GM19467 (cell line): Measurements from ENCODE around the gene BABAM2.

Experiments used
- ATAC-seq: cut with Tn5 transposase; IDR thresholded peaks from one replicate; pipeline ENCODE4 v1.9.1; 2021; ENCODE audit warnings: mild to moderate bottlenecking, moderate library complexity; ENCODE audit not compliant: unreplicated experiment

BABAM2 gene

DNA sequence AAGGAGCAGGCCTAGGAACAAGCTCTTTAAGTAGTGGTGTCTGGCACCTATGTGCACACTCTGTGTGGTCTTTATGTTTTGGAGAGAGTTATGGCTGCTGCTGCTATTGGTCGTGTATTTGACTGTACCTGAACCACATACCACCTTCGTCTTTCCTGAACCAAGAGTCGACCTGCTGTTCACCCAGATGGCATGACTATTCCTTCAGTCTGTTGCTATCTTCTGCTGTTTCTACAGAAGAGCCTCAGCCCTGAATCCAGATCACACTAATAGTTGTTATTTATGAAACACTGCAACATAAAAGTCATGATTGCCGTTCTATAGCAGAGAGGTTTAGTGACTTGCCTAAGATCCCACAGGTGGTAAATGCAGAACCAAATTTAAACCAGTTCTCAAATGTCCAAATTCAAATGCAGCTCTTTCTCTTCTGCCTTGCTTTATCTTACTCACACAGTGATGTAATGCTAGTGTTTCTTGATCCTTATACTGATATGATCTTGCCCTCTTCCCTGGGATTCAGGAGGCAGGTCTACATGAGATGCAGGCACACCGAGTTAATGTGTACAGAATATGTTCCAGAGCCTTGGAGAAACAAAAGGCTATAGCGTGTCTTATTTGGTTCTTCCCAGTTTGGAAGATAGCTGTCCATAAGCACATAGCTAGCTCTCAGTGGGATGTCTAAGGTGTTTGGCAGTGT, 380.1 kb downstream of the BABAM2 start:
- ATAC-seq = no peak

DNA sequence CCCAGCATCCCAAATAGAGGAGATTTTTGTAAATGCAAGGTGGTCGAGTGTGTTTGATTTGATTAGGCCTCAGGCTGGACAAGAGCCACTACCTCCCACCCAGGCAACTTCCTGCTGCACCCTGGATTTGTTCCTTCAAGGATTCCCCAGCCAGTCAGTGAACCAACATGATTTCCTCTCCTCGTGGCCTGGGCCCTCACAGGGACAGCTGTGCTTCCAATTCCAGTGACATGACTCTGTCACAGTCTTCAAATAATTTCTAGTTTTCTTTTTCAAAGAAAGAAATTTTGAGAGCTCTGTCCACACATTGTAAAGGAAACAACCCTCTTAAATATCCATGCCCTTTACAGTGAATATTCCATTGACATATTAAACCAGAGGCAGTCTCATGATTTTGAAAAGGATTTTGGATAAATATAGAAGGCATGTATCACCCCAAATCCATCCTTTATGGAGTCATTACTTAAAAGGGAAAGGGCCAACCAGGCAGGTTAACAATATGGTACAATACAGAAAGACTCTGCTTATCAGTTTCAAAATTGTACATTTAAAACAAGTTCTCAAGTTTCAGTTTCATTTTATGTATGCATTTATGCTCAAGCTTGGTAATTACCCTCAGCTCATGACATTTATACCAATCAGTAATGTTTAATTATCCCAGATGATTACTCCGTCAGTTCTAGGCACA, 380.8 kb downstream of the BABAM2 start:
- no peak for ATAC-seq

DNA sequence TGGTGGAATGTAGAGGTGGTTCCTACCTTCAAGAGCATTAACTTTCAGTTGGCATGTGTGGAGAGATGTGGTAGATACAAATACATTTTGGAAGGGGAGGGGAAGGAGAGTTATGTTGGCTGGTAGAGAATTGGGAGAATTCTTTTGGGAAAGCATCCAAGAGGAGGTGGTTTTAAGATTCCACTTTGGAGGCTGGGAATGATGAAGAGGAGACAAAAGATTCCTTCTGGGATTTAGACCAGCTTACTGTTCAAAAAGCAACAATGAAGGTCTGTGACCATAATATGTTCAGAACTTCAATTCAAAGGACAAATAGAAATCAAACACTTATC, 381.4 kb downstream of the BABAM2 start:
- ATAC-seq = no peak

DNA sequence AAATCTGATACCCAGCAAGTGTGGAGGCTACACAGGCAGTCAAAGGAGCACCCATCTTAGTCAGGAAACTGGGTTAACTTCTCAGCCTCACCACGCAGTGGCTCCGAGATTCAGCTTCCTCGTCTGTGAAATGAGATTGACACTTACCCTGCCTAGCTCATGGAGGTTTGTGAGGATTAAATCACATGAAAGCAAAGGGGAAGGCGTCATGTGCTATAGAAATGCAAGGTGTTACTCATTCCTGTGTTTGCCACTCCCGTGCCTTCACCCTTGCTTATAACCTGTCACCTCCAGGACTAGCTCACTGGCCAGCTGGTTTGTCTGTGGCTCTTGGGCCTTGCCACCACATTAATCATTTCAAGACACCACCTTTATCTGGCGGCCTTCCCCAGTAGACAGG, 383.2 kb downstream of the BABAM2 start:
- no peak for ATAC-seq

DNA sequence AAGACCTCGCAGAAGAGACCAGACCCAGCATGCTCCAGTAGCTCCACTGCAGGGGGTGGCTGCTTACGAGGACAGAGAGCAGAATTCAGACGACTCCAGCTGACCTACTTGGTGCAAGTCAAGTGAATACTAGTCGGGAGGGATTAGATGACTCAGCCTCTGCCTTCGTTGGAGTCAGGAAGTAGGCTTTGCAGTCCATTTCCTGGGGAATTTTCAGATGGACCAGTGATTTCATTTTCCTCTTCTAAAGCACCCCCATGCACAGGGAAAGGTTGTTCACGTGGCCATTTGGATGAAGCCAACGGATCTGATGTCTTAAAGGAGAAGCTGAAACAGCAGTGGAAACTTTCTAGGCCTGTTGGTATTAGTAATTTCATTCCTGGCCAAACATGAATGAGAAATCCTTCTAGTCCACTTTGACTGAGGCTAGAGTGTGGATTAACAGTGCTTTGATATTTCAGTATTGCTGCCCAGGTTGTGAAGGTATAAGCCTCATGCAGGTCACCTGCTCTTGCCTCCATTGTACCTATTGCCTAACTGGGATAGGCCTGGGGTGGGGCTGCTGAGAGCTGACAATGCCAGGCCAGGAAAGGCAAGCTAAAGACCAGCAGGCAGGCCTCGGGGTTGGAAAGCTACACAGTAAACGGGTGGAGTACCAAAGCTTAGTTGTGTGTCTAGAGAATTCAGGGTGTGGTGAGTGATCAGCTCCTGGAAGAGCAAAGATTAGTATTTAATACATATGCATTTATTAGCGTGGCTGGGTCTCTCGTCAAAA, 384.6 kb downstream of the BABAM2 start:
- ATAC-seq = no peak

DNA sequence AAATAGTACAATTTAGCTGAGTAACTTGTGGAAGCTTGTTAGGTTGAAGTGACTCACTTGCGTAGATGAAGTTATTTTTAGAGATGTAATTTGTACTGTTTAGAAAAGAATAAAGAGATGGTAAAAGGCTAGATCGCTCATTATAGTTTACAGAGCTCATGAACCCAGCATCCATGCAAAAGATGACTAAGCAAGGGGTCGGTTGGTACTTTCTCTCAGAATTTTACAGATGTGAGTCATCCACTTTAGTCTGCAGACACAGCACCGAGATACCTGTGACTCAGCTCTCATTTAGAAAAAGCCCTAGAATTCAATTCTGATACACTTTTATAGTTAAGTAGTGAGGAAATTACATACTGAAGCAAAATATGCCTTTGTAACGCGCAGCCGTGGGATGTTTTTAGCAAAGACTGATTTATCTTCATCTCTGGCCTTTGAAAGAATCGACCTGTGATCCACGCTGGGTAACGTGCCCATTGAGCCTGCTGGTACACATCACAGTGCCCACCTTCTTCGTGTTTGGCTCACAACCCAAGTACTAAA, 385.6 kb downstream of the BABAM2 start:
- no peak for ATAC-seq

DNA sequence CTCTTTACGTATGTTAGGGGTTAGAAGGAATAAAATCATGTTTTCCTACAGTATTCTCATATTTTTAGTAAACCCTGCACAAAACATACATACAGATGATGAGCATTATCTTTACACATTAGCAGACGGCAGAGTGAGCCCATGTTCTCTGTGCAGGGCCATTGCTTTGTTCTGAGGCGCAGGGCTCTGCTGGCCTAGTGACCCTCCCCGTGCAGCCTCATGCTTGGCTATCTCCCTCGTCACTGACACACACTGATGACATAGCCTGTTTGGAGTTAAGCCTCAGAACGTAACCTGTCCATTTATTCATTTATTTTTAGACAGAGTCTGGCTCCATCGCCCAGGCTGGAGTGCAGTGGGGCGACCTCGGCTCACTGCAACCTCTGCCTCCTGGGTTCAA, 386.3 kb downstream of the BABAM2 start:
- no peak for ATAC-seq

DNA sequence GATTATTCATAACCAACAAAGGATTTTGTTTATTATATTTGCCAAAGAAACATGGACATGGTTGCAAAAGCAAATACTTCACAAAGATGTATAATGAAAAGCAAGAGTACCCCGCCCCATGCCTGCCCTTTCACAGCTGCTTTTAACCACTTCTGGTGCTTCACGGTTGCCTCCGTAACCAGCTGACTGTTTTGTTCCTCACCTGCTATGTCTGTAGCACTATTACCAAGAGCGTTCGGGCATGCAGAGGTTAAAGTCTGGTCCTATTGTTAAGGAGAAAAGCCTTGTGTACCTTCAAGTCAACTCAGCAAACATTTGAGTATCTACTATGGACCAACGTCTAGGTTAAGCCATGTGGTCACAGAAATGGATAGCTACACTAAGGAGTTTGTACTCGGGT, 386.9 kb downstream of the BABAM2 start:
- ATAC-seq = no peak

DNA sequence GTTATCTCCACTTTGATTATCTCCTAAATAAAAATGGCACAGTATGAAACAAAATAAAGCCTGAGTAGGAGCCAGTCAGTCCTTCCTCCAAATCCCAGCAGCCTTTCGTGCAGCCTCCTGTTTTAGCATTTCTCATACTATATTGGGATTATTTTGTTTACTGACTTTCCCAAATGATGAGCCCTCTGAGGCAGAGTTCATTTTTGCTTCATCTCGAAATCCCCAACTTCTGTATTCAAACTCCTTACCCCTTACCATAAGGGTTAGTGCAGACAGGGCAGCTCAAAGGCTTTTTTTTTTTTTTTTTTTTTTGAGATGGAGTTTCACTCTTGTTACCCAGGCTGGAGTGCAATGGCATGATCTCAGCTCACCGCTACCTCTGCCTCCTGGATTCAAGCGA, 388.8 kb downstream of the BABAM2 start:
- ATAC-seq = no peak

DNA sequence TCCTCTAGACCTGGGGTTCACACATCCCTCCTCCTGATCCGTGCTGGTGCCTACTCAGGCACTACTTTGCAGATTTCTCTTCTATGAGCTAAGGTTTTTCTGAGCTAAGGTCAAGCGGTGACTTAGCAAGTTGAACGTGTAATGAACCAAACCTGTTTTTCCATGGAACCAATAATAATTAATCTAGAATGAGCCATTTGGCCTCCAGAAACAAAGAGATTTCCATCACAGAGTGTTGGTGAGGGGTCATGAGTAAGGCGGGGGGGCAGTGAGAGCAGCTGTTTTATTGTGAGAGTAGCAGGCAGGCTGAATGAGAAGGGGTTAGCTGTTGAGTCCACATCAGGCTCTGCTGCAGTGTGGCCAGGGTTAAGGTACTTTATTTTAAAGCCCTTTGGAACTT, 390.1 kb downstream of the BABAM2 start:
- ATAC-seq = no peak

DNA sequence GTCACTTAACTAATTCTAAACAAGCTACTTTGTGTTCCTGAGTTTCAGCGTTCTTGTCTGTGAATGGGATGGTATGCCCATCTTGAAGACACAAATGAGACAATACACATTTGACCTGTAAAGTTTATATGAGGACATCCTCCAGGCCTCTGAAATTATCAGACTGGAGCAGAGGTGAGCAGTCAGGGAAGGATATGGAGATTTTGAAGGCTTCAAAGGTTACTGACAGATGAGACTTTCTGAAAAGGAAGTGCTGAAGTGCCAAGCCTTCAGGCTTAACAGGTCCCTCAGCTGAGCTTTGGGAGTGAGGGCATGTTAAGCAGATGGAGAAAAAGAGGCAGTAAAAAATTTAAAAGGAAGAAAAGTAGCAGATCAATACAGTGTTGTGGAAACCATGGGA, 391.2 kb downstream of the BABAM2 start:
- ATAC-seq = no peak

GRCh38 chr2:28282248-28282647, 391.7 kb downstream of the BABAM2 start:
- no peak for ATAC-seq

- ATAC-seq = no peak
Observed at GRCh38 chr2:28282861-28283646, 392.5 kb downstream of the BABAM2 start.

GRCh38 chr2:28283861-28284260, 393.3 kb downstream of the BABAM2 start:
- ATAC-seq = no peak

DNA sequence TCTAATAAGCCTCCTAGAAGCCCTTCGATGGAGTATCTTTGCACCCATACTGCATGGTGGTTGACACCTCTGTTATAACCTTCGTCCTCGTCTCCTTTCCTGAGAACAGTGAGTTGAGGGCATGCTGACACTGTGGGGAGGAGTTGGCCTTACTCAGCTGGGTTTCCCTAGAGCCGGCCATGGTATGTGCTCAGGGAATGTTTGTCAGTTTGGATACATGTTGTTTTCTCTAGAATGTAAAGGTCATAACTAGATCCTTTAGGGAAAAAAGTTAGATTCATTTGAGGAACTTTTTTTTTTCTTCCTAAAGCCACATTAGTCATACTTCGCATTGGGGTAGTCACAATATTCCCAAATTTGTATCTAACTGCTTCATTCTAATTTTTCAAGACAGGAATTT, 396.1 kb downstream of the BABAM2 start:
- ATAC-seq = no peak

GRCh38 chr2:28287256-28287915, 396.9 kb downstream of the BABAM2 start:
- ATAC-seq = no peak

- ATAC-seq = no peak
Observed at GRCh38 chr2:28288620-28289019, 398.1 kb downstream of the BABAM2 start.

- no peak for ATAC-seq
Observed at GRCh38 chr2:28291811-28292440, 401.4 kb downstream of the BABAM2 start.

DNA sequence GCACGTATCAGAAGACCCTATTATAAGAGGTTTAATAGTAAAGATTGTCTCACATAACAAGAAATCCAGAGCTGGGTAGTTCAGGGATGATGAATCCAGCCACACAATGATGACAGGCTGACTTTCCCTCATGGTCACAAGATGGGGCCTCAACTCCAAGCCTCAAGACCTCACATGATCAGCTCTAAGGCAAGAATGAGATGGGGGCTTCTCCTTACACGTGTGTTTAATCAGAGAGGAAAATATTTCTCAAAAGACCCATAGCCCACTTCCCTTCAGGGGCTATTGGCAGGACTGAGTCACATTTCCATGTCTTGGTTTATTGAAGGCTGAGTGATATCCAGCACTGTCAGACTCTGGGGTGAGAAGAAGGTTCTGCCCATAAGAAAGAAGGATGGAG, 402.0 kb downstream of the BABAM2 start:
- no peak for ATAC-seq

- ATAC-seq = no peak
Observed at GRCh38 chr2:28293416-28293815, 402.9 kb downstream of the BABAM2 start.
